HG03439 (cell line): ENCODE results near the gene MPND.

Source experiments
- ATAC-seq: cut with Tn5 transposase; IDR thresholded peaks from one replicate; pipeline ENCODE4 v1.9.1; 2021; ENCODE audit warnings: mild to moderate bottlenecking, moderate library complexity; ENCODE audit not compliant: unreplicated experiment

MPND gene

GRCh38 chr19:4365791-4366665 is 22.7 kb downstream of the MPND start:
- ATAC-seq: no peak

- no peak for ATAC-seq
Measured at GRCh38 chr19:4366666-4367335, 23.4 kb downstream of the MPND start.

- ATAC-seq: no peak
Measured at GRCh38 chr19:4367336-4367723, 24.0 kb downstream of the MPND start.

GRCh38 chr19:4367781-4368127 is 24.4 kb downstream of the MPND start:
- no peak for ATAC-seq

- no peak for ATAC-seq
Measured at GRCh38 chr19:4368128-4368820, 24.9 kb downstream of the MPND start.

GRCh38 chr19:4369109-4369887 is 25.9 kb downstream of the MPND start:
- peak; percentile 49 for ATAC-seq

- peak; percentile 38 for ATAC-seq
Measured at GRCh38 chr19:4369888-4370260, 26.5 kb downstream of the MPND start.

- ATAC-seq: no peak
Measured at GRCh38 chr19:4370418-4371041, 27.2 kb downstream of the MPND start.

- ATAC-seq: no peak
Measured at GRCh38 chr19:4371247-4372164, 28.1 kb downstream of the MPND start.

- no peak for ATAC-seq
Measured at GRCh38 chr19:4372165-4373012, 29.0 kb downstream of the MPND start.

- ATAC-seq: no peak
Measured at GRCh38 chr19:4373013-4373367, 29.6 kb downstream of the MPND start.

- no peak for ATAC-seq
Measured at GRCh38 chr19:4373601-4374497, 30.5 kb downstream of the MPND start.

GRCh38 chr19:4374498-4375163 is 31.3 kb downstream of the MPND start:
- no peak for ATAC-seq

GRCh38 chr19:4375164-4376027 is 32.0 kb downstream of the MPND start:
- no peak for ATAC-seq

- ATAC-seq: no peak
Measured at GRCh38 chr19:4376028-4376670, 32.8 kb downstream of the MPND start.

GRCh38 chr19:4376671-4376990 is 33.3 kb downstream of the MPND start:
- ATAC-seq: no peak
